Loucy (cell line): ENCODE measurements around the gene MAP3K7CL.

Experiments
- H2AFZ ChIP-seq: fragments of 200-600 bp; sonication (generic); 2 replicates; pipeline ENCODE4 v1.6.0; 2016; ENCODE audit warnings: antibody characterized with exemption, mild to moderate bottlenecking, low read length, moderate library complexity
- H3F3A ChIP-seq: fragments of 200-600 bp; 2 replicates; pipeline ENCODE4 v1.6.0; 2016; ENCODE audit warnings: antibody characterized with exemption, low read depth, mild to moderate bottlenecking
- H3K27me3 ChIP-seq: fragments of 200-600 bp; sonication (generic); 2 replicates; pipeline ENCODE4 v1.6.1; 2014; ENCODE audit warnings: low read length, mild to moderate bottlenecking; ENCODE audit not compliant: insufficient read depth, poor library complexity, severe bottlenecking
- H3K36me3 ChIP-seq: fragments of 200-600 bp; sonication (generic); 2 replicates; pipeline ENCODE4 v1.6.1; 2016; ENCODE audit warnings: low read length; ENCODE audit not compliant: insufficient read depth
- H3K4me1 ChIP-seq: fragments of 200-600 bp; sonication (generic); 2 replicates; pipeline ENCODE4 v1.5.1; 2014; ENCODE audit warnings: low read length, mild to moderate bottlenecking; ENCODE audit not compliant: insufficient read depth, poor library complexity, severe bottlenecking
- H3K4me2 ChIP-seq: fragments of 200-600 bp; sonication (generic); 2 replicates; pipeline ENCODE4 v1.6.0; 2014; ENCODE audit warnings: antibody characterized with exemption, low read length, low read depth, mild to moderate bottlenecking; ENCODE audit not compliant: poor library complexity, severe bottlenecking
- H3K4me3 ChIP-seq: fragments of 200-600 bp; sonication (generic); 2 replicates; pipeline ENCODE4 v1.5.1; 2014; ENCODE audit warnings: low read length, mild to moderate bottlenecking, mixed read lengths; ENCODE audit not compliant: poor library complexity, severe bottlenecking
- H3K79me2 ChIP-seq: fragments of 200-600 bp; sonication (generic); 2 replicates; pipeline ENCODE4 v1.6.1; 2014; ENCODE audit warnings: low read length; ENCODE audit not compliant: insufficient read depth
- H3K9ac ChIP-seq: fragments of 200-600 bp; sonication (generic); 2 replicates; pipeline ENCODE4 v1.6.0; 2014; ENCODE audit warnings: mild to moderate bottlenecking, low read depth, low read length, moderate library complexity; ENCODE audit not compliant: poor library complexity, severe bottlenecking
- H3K9me2 ChIP-seq: fragments of 200-600 bp; sonication (generic); replicated peaks from 2 replicates; pipeline ENCODE4 v1.6.1; 2016; ENCODE audit warnings: low read depth, low read length, mixed read lengths
- H3K9me3 ChIP-seq: fragments of 200-600 bp; sonication (generic); 2 replicates; pipeline ENCODE4 v1.6.1; 2014; ENCODE audit warnings: mild to moderate bottlenecking, antibody characterized with exemption, low read length, low read depth; ENCODE audit not compliant: insufficient read depth
- H4K20me1 ChIP-seq: fragments of 200-600 bp; sonication (generic); 2 replicates; pipeline ENCODE4 v1.6.0; 2014; ENCODE audit warnings: antibody characterized with exemption, low read length, mild to moderate bottlenecking; ENCODE audit not compliant: insufficient read depth, poor library complexity, severe bottlenecking
- CTCF ChIP-seq: fragments of 200-600 bp; sonication (generic); conservative IDR thresholded peaks from 2 replicates; pipeline ENCODE4 v1.5.1; 2014; ENCODE audit warnings: mild to moderate bottlenecking, antibody characterized with exemption, low read length
- EZH2phosphoT487 ChIP-seq: fragments of 200-600 bp; IDR thresholded peaks from 2 replicates; pipeline ENCODE4 v1.6.1; 2018; ENCODE audit warnings: antibody characterized with exemption, mild to moderate bottlenecking, moderate library complexity, borderline replicate concordance

Gene MAP3K7CL

GRCh38 chr21:29130270-29130969, at the start of gene MAP3K7CL:
TSS of gene MAP3K7CL (plus strand) at chr21:29130644. CDS start at chr21:29133345, 2,701 bp downstream.
- H3K4me1 ChIP-seq, result no peaks in the 10 kb centered on the region
- H3K9ac ChIP-seq, result no peak within 1 kb of the TSS
- H3K9me3 ChIP-seq, result no peaks in the 10 kb centered on the region
- H3F3A ChIP-seq, result no peaks in the 10 kb centered on the region
- no peaks in the 10 kb centered on the region for H3K9me2 ChIP-seq
- H3K4me2 ChIP-seq, result no peak within 1 kb of the TSS
- TF ChIP-seq CTCF (no peak), EZH2phosphoT487 (no peak)
- no peaks in the 10 kb centered on the region for H3K79me2 ChIP-seq
- no peak within 1 kb of the TSS for H2AFZ ChIP-seq
- no peaks in the 10 kb centered on the region for H3K36me3 ChIP-seq
- no peaks in the 10 kb centered on the region for H4K20me1 ChIP-seq
- H3K4me3 ChIP-seq, result no peak within 1 kb of the TSS
- no peaks in the 10 kb centered on the region for H3K27me3 ChIP-seq

GRCh38 chr21:29082046-29082815, 48.2 kb upstream of the MAP3K7CL start:
- peaks cover 28% of the 10 kb centered on the region for H3K4me1 ChIP-seq
- H4K20me1 ChIP-seq, result no peaks in the 10 kb centered on the region
- H3K27me3 ChIP-seq, result no peaks in the 10 kb centered on the region
- no peaks in the 10 kb centered on the region for H3F3A ChIP-seq
- TF ChIP-seq EZH2phosphoT487 (no peak), CTCF (no peak)
- H3K9me2 ChIP-seq, result no peaks in the 10 kb centered on the region
- no peak overlapping the region for H3K4me3 ChIP-seq
- H3K79me2 ChIP-seq, result peaks cover 30% of the 10 kb centered on the region; the same call in 1 of the 2 replicates
- H3K4me2 ChIP-seq, result no peak overlapping the region
- H2AFZ ChIP-seq, result no peak overlapping the region
- no peaks in the 10 kb centered on the region; the same call in 1 of the 2 replicates for H3K36me3 ChIP-seq
- H3K9me3 ChIP-seq, result no peaks in the 10 kb centered on the region
- H3K9ac ChIP-seq, result no peak overlapping the region

GRCh38 chr21:29083306-29083705, 47.1 kb upstream of the MAP3K7CL start:
- H3F3A ChIP-seq, result no peaks in the 10 kb centered on the region
- no peaks in the 10 kb centered on the region for H3K9me2 ChIP-seq
- no peak overlapping the region for H3K4me2 ChIP-seq
- no peaks in the 10 kb centered on the region for H3K9me3 ChIP-seq
- H3K36me3 ChIP-seq, result no peaks in the 10 kb centered on the region; the same call in 1 of the 2 replicates
- TF ChIP-seq CTCF (no peak), EZH2phosphoT487 (no peak)
- no peak overlapping the region for H3K4me3 ChIP-seq
- H3K4me1 ChIP-seq, result peaks cover 24% of the 10 kb centered on the region
- H4K20me1 ChIP-seq, result no peaks in the 10 kb centered on the region
- no peaks in the 10 kb centered on the region for H3K27me3 ChIP-seq
- H2AFZ ChIP-seq, result no peak overlapping the region
- H3K9ac ChIP-seq, result no peak overlapping the region
- peaks cover 29% of the 10 kb centered on the region; the same call in 1 of the 2 replicates for H3K79me2 ChIP-seq
